HG02981 (cell line): ENCODE measurements around the gene LRCH3.
A peak's percentile ranks its signal among the peaks of the same experiment; 100 is the strongest.

Source experiments
- ATAC-seq: cut with Tn5 transposase; IDR thresholded peaks from one replicate; pipeline ENCODE4 v1.9.1; 2021; ENCODE audit warnings: mild to moderate bottlenecking, moderate library complexity; ENCODE audit not compliant: unreplicated experiment

The LRCH3 gene

DNA sequence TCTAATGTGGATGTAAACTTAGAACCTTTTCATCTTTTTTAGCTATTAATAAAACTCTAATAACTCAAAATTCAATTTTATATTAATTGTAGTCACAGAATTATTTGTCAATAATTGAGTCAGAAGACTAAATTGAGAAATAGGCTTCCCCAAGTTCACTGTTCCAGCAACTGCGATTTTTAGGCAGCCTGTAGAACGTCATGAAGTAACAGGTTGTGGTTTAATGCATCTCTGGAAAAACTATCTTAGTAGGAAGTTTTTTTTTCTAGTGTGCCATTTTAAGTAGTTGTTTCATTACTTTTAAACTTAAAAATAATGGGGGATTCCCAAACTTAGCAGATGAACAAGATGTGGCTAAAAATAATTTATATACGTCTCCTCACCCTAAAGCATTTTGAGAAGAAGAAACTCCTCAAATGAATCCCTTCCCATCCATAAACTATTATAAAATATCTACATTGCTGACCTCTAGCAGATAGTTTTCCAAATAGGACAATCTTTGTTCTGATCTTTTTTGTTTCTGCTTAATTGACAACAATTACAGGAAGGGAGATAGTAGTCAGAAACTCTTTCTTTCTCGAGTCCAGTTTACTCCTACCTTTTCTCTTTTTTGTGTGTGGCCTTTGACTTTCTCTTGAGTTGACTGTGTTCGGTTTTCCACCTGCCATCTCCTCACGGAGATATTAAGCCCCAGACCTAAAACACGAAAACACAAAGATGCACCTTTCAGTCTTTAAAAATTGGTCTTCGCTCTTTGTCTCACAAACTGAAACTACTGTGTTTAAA is 43.1 kb downstream of the LRCH3 start:
- ATAC-seq: no peak

DNA sequence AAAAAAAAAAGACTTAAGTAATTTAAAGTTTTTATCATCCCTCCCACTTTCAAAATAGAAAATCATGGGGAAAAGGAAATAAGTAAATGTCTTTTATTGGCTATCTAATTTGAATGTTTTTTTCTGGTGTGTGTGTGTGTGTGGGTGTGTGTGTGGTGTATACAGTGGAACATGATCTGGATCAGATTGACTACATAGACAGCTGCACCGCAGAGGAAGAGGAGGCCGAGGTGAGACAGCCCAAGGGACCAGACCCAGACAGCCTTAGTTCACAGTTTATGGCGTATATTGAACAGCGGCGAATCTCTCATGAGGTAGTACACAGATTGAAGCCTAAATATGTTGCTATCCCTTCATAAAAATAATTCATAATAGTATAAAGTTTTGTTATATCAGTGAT is 44.5 kb downstream of the LRCH3 start:
- ATAC-seq: no peak

DNA sequence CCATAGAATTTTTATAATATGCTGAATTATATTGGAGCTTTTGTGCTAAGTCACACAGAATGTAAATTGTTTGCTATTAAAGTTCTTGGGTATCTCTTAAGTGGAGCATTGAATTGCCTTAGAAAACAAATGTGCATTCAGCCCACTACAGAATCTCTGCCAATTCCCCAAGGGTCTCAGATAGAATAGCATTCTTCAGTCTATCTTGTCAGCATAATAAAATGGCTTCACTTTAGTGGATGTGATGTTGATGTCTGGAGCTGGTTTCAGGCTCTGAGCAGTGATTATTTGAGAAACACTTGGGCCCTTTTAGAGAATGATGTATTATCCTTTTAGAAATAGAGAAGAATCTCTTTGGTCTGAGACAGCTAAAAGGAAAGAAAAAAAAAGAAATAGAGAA is 45.2 kb downstream of the LRCH3 start:
- ATAC-seq: no peak

DNA sequence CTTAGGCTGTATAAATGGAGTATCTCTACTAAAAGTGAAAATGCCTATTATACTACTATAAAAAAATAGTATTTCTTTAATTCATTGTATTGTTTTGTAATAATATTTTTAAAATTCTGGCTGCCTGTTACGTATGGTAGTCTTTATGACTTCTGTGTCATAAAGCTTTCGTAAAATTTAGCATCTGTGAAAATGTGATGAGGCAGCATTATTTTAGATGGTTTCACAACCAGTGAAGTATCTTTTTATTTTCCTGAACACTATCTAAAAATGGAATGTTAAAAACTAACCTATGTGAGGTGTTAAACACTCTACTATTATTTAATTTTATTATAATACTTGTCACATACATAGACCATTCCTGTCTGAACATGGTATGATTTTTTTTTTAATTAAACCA is 46.2 kb downstream of the LRCH3 start:
- ATAC-seq: no peak

DNA sequence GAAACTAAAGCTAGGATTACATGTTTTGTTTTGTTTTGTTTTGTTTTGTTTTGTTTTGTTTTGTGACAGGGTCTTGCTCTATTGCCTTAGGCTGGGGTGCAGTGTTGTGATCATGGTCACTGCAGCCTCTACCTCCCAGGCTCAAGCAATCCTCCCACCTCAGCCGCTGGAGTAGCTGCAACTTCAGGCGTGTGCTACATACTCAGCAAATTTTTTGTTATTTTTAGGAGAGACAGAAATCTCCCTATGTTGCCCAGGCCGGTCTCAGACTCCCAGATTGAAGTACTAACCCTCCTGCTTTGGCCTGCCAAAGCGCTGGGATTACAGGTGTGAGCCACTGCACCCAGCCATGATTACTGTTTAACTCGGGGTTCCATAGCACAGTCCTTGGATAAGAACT is 50.7 kb downstream of the LRCH3 start:
- no peak for ATAC-seq

DNA sequence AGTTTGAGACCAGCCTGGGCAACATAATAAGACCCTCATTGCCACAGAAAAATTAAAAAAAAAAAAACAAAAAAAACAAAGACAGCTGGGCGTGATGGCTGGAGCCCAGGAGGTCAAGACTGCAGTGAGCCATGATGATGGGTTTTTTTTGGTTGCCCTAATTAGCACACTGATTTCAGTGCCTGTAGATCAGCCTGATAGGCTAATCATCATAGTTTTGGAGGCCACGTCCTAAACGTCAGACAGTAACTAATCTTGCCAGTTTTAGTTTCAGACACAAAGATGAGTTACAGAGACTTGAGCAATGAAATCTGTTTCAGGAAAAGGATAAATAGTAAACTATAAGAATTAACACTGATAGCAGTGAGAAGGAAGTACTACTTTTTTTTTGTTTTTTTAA is 55.4 kb downstream of the LRCH3 start:
- ATAC-seq: no peak

DNA sequence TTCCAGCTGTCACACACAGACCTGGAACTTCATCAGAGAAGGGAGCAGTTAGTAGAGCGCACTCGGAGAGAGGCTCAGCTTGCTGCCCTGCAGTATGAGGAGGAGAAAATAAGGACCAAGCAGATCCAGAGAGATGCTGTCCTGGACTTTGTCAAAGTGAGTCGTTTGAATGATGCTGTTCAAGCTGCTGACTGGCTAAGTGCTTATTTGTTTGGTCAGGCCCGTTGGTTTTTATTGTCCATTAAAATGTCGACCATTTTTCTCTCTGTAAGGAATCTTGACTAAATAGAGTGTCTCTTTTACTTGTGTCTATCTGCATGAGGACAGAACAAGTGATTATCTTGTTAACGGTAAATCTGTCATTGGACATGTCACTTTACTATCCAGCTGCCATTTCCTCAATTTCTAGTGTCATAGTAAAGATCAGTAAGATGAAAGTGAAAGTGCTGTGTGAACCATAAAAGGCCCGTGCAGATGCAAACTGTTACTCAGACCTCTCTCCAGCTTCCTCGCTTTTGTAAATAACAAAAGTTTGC is 56.9 kb downstream of the LRCH3 start:
- ATAC-seq: peak; percentile 68

DNA sequence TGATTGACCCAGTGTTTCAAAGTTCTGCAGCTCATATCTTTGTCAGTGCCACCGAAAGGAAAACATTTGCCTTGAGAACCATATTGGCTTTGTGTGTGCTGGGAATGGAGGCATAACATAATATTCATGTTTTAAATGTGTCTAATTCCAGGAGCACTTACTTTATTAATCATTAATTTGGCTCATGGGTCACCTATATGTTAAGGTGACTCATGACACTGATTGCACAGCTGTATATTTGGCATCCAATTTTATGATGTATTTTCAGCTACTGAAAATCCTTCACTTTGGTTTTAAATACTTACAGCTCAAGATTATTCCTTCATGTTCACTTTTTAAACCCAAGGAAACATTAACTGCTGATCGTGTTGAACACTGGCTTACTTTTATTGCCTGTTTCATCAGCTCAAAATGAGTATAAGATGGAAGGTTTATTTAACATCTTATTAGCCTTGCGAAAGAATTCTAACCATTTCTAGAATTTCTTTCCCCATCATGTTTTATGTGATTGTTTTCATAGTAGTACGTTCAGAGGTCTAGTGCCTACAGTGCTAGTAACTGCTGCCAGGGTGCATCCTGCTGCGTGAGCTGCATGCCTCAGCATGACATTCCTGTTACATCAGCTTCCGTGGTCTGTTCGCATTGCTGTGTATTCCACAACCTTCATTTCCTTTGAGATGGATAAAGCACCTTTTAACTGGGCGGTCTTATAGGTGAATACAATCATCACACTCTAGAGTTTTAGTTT is 63.7 kb downstream of the LRCH3 start:
- ATAC-seq: no peak

DNA sequence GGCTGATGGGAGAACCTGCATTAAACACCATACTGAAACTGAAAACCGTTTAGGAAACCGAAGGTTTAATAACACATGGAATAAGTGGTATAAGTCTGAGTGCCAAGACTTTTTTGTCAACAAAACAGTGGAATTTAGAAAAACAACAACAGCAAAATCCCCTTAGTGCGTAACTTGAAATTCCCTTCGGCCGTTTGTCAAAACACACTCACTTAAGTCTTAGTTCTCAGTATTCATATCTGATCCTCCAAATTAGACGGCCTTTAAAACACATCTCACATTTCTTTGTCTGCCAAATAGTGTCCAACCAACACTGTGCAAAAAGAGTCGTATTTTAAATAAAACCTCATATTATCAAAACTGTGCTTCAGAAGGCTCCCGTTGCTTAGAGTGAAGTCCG is 64.5 kb downstream of the LRCH3 start:
- no peak for ATAC-seq

DNA sequence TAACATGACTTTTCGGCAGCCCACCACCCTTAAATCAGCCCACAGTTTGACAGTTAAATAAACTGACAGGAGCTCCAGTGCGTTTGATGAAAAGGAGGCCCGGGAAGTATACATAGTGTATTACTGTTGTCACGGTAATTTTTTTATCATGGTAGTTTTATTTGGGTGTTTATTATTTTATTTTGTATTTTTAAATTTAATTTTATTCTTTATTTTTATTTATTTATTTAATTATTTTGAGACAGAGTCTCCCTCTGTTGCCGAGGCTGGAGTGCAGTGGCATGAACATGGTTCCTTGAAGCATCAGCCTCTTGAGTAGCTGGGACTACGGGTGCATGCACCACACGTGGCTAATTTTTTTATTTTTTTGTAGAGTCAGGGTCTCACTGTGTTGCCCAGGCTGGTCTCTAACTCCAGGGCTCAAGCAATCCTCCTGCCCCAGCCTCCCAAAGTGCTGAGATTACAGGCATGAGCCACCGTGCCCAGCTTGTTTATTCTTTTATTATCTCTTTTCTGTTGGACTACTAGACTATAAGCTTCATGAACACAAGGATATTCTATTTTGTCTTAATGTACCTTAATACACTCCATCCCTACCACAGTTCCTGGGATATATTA is 65.3 kb downstream of the LRCH3 start:
- ATAC-seq: no peak

DNA sequence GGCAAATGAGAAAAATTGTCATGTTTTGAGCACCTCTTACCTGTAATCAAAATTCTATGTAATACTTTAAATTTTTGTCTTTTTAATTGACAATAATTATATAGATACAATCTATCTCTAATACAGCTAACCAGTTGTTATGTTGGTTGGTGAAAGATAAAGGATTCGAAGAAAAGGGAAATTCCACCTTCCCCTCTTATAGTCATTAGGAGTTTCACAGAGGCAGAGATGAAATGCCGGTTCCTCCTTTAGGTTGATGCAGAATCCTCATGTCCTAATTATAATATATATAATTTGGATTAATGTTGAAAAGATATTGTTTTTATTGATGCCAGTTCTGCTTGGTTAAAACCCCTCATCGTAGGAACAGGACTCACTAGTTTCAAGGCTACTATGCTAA is 67.1 kb downstream of the LRCH3 start:
- no peak for ATAC-seq

DNA sequence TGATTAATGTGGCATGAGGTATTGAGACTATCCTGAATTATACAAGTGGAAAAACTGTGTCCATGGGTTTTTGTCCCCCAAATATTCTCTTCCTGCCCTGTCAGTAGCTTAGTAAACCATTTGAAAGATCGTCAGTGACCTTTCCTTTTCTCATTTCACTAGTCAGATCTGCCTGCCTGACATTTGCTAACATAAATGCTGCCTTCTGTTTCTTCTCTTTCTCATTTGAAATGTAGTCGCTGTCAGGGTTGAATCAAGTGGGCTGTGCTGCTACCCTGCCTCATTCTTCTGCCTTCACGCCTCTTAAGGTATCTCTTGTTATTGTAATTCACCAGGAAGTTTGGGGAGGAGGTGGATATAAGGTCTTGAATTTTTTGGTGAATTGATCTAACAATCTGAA is 67.5 kb downstream of the LRCH3 start:
- ATAC-seq: no peak

DNA sequence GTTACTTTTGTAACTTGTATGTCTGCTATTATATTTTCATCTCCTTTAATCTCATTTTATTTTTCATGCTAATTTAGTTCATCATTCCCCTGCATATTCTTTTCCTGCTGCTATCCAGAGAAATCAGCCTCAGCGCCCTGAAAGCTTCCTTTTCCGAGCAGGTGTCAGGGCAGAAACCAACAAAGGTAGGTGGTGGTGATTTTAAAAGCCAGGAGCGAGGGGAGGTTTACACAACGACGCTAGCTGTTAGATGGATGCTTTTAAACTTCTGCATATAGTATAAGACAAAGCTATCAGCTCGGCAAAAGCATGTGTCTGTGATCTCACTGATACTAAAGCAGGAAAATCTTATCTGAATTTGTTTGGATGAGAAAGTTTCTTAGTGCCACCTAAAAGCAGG is 75.0 kb downstream of the LRCH3 start:
- no peak for ATAC-seq

DNA sequence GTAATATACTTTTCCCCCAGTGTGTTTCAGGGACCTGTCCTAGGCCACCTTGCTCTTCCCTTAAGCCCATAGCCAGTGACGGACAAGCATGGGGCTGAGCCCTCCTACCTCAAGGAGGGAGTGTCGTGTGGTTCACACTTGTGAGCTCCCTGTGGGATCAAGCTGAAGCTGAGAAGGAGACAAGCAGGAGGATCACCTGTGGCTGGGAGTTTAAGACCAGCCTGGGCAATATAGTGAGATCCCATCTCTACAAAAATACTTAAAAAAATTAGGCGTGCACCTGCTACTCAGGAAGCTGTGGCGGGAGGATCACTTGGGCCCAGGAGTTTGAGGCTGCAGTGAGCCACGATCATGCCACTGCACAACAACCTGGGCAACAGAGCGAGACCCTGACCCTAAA is 82.3 kb downstream of the LRCH3 start:
- no peak for ATAC-seq

DNA sequence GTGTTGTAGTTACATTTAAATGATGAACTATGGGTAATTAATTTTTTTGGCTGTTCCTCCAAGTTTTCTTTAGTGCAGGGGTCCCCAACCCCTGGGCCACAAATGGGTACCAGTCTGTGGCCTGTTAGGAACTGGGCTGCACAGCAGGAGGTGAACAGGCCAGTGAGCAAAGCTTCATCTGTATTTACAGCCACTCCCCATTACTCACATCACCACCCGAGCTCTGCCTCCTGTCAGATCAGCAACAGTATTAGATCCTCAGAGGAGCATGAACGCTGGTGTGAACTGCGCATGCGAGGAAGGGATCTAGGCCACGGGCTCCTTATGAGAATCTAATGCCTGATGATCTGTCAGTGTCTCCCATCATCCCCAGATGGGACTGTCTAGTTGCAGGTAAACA is 83.0 kb downstream of the LRCH3 start:
- no peak for ATAC-seq

DNA sequence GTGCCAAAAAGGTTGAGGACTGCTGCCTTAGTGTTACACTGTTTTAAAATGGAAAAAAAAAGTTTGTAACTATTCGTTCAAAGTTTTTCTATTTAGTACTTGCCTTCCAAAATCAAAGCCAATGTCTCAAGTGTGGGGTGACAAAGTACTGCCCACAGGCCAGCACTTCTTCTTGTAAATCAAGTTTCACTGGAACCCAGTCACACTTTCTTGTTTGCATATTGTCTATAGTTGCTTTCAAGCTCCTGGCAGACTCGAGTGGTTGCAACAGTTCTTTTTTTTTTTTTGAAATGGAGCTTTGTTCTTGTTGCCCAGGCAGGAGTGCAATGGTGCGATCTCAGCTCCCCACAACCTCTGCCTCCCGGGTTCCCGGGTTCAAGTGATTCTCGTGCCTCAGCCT is 83.6 kb downstream of the LRCH3 start:
- ATAC-seq: no peak

DNA sequence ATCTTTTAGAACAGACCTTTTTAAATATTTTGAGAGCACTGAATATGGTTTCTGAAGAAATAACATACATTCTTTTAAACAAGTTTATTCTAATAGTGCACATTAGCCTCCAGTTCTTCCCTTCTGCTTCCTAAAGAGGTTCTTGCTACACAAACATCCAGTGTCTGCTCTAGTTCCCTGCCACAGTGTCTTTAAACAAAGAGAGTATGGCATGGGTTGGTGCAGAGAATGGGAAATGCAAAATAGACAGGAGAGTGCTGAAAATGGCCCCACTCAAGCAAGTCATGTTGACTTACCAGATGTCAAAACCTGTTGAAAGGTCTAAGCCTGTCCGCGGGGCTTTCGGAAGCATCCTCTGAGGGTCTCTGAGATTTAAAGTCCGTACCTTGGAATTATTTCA is 86.8 kb downstream of the LRCH3 start:
- ATAC-seq: no peak

DNA sequence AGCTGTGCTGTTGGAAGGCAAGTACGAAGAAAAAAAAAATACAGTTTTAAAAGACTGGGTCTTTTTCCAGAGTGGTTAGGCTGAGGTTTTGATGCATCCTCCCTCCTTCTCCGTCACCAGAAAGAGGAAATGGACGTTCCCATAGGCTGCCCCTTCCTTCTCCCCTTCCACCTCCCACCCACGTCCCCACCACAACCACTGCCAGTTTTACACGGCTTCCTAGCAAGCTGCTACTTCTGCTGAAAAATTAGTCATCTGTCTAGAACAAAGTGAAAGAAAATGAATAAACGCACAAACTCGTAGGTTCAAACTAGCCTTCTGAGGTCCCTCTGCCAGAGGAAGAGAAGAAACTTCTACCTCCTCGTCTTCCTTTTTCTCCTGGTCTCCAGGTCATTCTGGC is 87.4 kb downstream of the LRCH3 start:
- no peak for ATAC-seq

DNA sequence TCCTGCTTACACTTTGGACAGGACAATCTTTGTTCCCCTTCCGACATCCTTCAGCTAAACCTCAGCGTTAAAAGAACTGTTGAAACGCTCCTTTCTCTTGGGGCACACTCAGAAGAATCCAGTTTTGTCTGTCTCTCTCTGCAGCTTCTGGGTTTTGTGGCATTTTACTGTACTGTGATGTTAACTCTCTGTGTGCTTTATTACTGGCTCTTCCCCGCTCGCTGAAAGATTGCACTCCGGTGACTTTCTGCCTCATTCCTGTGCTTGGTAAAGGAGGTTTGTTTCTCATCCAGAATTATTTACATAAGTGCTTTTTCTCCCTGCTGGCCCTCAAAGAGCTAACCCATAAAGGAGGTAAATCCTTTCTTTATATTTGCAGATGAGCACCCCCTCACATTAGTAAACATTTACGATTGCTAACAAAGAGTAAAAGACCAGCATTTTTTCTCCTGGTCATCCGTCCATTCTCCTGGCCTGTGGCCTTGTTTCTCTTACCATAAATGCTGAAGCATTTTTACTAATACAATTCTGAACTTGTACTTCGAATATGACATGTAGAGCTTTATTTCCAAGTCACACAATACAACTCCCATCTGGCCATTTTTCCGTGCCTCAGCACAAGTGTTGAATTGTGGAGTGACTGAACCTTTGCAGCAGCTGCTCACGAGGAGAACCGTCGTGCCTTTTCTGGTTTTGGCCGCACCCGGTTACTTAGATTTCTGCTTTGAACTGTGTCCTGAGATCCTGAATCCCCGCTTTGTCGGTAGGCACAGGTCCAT is 89.6 kb downstream of the LRCH3 start:
- no peak for ATAC-seq

DNA sequence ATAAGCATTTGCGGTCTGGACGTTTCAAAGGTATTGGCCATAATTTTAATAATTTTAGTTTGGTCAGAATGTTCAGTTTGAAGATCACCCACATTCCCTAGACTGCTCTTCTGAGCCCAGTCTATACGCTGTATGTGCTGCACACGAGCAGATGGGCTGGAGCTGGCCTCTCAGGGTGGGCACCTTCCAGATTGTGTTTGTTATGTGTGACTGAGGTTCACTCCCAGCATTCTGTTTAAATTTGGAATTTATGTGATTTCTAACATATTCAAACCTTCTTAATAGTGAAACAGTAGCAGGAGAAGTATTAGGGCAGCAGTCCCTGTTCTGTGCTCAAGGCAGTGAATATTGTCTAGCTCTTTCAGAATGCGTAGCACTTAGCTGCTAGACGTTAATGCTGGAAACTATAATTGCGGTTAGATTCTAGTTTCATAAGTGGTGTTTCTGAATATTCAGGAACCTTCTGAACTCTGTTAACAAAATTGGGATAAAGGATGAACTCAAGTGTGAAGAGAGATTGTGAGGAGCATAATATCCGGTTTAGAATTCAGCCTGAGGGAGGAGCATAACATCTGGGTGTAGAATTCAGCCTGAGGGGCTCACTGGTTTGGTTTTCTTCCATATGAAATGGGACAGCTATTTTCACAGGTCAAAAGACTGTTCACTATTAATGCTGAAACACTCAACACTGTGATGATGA is 90.4 kb downstream of the LRCH3 start:
- no peak for ATAC-seq

DNA sequence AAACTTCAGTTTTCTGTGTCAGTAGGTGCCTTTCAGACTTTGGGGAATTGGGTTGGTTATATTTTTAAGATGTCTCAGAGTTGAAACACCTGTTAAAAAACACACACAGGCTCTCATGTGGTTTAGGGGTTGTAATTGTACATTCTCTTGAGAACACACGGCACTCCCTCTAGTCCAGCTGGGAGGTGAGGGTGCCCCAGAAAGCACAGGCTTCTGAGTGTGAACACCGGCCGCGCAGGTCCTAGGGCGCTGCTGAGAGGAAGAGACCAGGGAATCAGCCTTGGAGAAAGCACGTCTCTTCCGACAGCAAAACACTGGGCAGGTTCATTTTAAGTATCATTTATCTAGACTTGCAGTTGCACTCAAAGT is 90.9 kb downstream of the LRCH3 start:
- ATAC-seq: no peak
